ENCODE measurements around the gene KDF1. TPM values are rescaled to one million over a fixed set of nuclear protein-coding genes. Genes with fewer than 3 reads are reported as not detected.

Gene KDF1
- total RNA-seq, 2 donors from 2014 or later, result 14.0 to 42.8 TPM

DNA sequence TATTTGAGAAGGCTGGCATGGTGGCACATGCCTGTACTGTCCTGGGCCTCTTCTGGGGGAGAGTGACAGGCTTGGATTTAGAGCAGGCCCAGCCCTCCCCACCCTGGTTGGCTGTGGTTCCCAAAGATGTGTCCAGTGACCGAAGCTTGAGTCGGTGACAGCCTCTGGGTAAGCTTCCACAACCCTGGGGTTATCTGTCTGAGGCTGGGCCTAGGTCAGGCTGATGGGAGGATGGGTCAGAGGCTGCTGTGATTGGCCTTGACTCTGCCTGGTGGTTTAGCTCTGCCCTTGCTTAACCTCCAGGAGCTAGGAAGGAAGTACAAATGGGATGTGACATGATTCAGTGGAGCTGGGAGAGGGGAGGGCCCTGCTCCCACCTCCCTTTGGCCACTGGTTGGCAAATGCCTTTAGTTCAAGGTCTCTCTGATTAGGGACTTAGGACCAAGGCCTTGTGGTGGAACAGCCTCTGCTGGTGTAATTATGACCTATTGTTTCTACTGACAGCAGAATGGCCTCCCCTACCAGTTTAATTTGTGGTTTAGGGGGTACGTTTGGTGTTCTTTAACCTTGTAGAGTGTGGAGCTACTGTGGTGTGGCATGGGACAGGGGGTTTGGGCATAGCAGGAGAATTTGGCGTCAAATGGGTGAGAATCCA is 22.1 kb downstream of the KDF1 start:
- H3K4me1 ChIP-seq (replicated peaks), result no peaks in the 10 kb centered on the region
- 95% methylated on average over 4 of the region's 4 CpGs for WGBS
- H3K9me3 ChIP-seq, result no peaks in the 10 kb centered on the region
- no peak for DNase-seq (ENCODE audit: low spot score)
- H3K36me3 ChIP-seq, result peaks cover 15 to 18% of the 10 kb centered on the region in 2 donors
- no peak overlapping the region for H3K27ac ChIP-seq
- intact Hi-C loops (cut with DNase I), result no loop called here
- TF ChIP-seq POLR2A (IDR thresholded peaks at IDR 0.05), result no peak
- TF ChIP-seq, protein P1, sequence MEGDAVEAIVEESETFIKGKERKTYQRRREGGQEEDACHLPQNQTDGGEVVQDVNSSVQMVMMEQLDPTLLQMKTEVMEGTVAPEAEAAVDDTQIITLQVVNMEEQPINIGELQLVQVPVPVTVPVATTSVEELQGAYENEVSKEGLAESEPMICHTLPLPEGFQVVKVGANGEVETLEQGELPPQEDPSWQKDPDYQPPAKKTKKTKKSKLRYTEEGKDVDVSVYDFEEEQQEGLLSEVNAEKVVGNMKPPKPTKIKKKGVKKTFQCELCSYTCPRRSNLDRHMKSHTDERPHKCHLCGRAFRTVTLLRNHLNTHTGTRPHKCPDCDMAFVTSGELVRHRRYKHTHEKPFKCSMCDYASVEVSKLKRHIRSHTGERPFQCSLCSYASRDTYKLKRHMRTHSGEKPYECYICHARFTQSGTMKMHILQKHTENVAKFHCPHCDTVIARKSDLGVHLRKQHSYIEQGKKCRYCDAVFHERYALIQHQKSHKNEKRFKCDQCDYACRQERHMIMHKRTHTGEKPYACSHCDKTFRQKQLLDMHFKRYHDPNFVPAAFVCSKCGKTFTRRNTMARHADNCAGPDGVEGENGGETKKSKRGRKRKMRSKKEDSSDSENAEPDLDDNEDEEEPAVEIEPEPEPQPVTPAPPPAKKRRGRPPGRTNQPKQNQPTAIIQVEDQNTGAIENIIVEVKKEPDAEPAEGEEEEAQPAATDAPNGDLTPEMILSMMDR (IDR thresholded peaks at IDR 0.05), result no peak
- TF ChIP-seq POLR2AphosphoS5 (IDR thresholded peaks at IDR 0.05), result no peak
- no peaks in the 10 kb centered on the region for H3K27me3 ChIP-seq (replicated peaks; ENCODE audit: insufficient read depth)
- no peak overlapping the region for H3K4me3 ChIP-seq

DNA sequence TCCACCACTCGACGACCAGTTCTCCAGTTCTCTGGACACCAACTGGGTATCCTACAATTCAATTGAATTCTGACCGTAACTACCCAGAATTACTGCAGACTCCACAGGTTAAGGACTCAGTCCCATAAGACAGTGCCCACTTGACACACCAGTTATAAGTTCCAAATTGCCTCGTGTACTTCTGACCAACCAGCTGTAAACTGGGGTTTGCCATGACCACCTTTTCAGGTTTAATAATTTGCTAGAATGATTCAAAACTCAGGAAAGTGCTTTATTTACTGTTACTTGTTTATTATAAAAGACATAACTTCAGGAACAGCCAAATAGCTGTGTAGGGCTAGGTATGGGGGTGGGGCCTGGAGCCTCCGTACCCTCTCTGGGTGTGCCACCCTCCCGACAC is 23.4 kb downstream of the KDF1 start:
- no peaks in the 10 kb centered on the region for H3K4me1 ChIP-seq (replicated peaks)
- H3K27ac ChIP-seq, result no peak overlapping the region
- H3K9me3 ChIP-seq, result no peaks in the 10 kb centered on the region
- TF ChIP-seq POLR2A (IDR thresholded peaks at IDR 0.05) (no peak), POLR2AphosphoS5 (IDR thresholded peaks at IDR 0.05) (no peak)
- TF ChIP-seq, protein P1 (IDR thresholded peaks at IDR 0.05), result no peak
- 81% methylated on average over 6 of the region's 6 CpGs for WGBS
- peaks cover 2 to 4% of the 10 kb centered on the region in 2 donors for H3K36me3 ChIP-seq
- no peak overlapping the region for H3K4me3 ChIP-seq
- intact Hi-C loops (cut with DNase I), result no loop called here
- H3K27me3 ChIP-seq (replicated peaks; ENCODE audit: insufficient read depth), result no peaks in the 10 kb centered on the region
- DNase-seq (ENCODE audit: low spot score), result no peak

DNA sequence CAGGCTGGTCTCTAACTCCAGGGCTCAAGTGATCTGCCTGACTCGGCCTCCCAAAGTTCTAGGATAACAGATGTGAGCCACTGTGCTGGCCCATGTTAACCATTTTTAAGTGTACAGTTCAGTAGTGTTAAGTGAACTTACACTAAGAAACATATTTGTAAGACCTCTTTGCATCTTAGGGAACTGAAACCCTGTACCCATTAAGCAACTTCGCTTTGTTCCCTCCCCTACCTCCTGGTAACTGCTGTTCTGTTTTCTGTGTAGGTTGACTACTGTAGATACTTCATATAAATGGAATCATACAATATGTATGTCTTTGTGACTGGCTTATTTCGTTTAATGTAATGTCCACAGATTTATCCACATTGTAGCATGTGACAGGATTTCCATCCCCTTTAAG is 27.7 kb downstream of the KDF1 start:
- no peak for DNase-seq (ENCODE audit: low spot score)
- Histone ChIP-seq H3K27me3 (replicated peaks; ENCODE audit: insufficient read depth) (no peaks in the 10 kb centered on the region), H3K4me3 (no peak overlapping the region), H3K4me1 (replicated peaks) (no peaks in the 10 kb centered on the region), H3K36me3 (no peaks in the 10 kb centered on the region), H3K27ac (no peak overlapping the region), H3K9me3 (no peaks in the 10 kb centered on the region)
- TF ChIP-seq POLR2AphosphoS5 (IDR thresholded peaks at IDR 0.05), result no peak
- TF ChIP-seq, protein P1 (IDR thresholded peaks at IDR 0.05), result no peak
- no peak for TF ChIP-seq POLR2A (IDR thresholded peaks at IDR 0.05)
- 82% methylated on average over 3 of the region's 3 CpGs for WGBS
- intact Hi-C loops (cut with DNase I), result no loop called here

DNA sequence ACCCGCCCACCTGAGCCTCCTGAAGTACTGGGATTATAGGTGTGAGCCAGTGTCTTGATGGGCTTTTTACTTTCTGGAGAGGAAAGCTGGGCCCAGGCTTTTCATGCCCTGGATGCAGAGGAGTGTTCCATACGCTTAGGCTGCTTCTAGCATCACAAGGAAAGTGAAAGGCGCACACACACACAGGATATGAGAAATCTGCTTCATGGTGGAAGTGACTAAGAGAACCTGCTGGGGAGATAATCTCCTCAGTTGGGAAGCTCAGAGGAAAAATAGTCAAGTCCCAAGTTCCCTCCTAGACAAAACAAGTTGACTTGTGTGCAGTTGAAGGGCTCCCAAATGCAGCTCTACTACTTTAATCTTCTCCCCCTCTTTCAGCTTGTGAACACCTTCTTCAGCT is 36.6 kb downstream of the KDF1 start:
- Histone ChIP-seq H3K27ac (no peak overlapping the region), H3K36me3 (peaks cover 0 to 4% of the 10 kb centered on the region in 2 donors), H3K9me3 (no peaks in the 10 kb centered on the region), H3K4me1 (replicated peaks) (no peaks in the 10 kb centered on the region), H3K4me3 (no peak overlapping the region), H3K27me3 (replicated peaks; ENCODE audit: insufficient read depth) (no peaks in the 10 kb centered on the region)
- WGBS, result 90% methylated on average over 3 of the region's 3 CpGs
- DNase-seq (ENCODE audit: low spot score), result no peak
- intact Hi-C loops (cut with DNase I), result no loop called here
- no peak for TF ChIP-seq POLR2A (IDR thresholded peaks at IDR 0.05)
- TF ChIP-seq POLR2AphosphoS5 (IDR thresholded peaks at IDR 0.05), result no peak
- TF ChIP-seq, protein P1 (IDR thresholded peaks at IDR 0.05), result no peak

DNA sequence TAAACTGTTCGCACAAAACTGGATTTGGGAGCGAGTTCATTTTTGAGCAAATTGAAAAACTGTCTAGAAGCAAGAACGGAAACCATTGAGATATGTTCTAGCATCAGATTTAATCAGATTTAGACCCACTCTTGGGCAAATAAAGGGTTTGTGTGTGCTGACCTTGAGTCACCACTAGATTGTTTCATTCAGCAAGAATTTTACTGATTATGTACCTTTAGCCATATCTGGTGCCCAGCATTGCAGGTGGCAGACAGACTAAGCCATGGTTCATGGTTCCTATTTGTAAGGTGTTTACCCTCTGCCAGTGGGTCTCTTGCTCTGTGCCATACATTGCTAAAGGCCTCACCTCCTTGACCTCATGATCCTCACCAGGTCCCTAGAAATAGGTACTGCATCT is 37.4 kb downstream of the KDF1 start:
- H3K27ac ChIP-seq, result no peak overlapping the region
- peaks cover 0 to 4% of the 10 kb centered on the region in 2 donors for H3K36me3 ChIP-seq
- no peaks in the 10 kb centered on the region for H3K4me1 ChIP-seq (replicated peaks)
- no peaks in the 10 kb centered on the region for H3K9me3 ChIP-seq
- 89% methylated on average over 3 of the region's 3 CpGs for WGBS
- H3K27me3 ChIP-seq (replicated peaks; ENCODE audit: insufficient read depth), result no peaks in the 10 kb centered on the region
- no peak for DNase-seq (ENCODE audit: low spot score)
- no peak for TF ChIP-seq POLR2AphosphoS5 (IDR thresholded peaks at IDR 0.05)
- TF ChIP-seq, protein P1 (IDR thresholded peaks at IDR 0.05), result no peak
- TF ChIP-seq POLR2A (IDR thresholded peaks at IDR 0.05), result no peak
- intact Hi-C loops (cut with DNase I), result no loop called here
- H3K4me3 ChIP-seq, result peak overlapping the region in 1 of 2 donors; percentile 100
